GM18511 (cell line): ENCODE results near the gene PIK3CD.
"Not testable (repeated sequence)": the region's sequence is repeated elsewhere in the genome, so short reads cannot be mapped to it uniquely, and the experiment has no call there.

Source experiments
- ATAC-seq: cut with Tn5 transposase; IDR thresholded peaks from one replicate; pipeline ENCODE4 v1.9.1; 2021; ENCODE audit warnings: mild to moderate bottlenecking, moderate library complexity; ENCODE audit not compliant: unreplicated experiment

The PIK3CD gene

GRCh38 chr1:9653491-9654050 lies 2.0 kb downstream of the PIK3CD start:
- no peak for ATAC-seq

GRCh38 chr1:9654051-9654833 lies 2.7 kb downstream of the PIK3CD start:
- no peak for ATAC-seq

GRCh38 chr1:9654834-9655723 lies 3.5 kb downstream of the PIK3CD start:
- no peak for ATAC-seq

GRCh38 chr1:9655836-9656235 lies 4.3 kb downstream of the PIK3CD start:
- no peak for ATAC-seq

GRCh38 chr1:9657521-9658032 lies 6.0 kb downstream of the PIK3CD start:
- ATAC-seq = no peak

GRCh38 chr1:9658199-9658598 lies 6.7 kb downstream of the PIK3CD start:
- no peak for ATAC-seq

GRCh38 chr1:9659328-9659727 lies 7.8 kb downstream of the PIK3CD start:
- no peak for ATAC-seq

GRCh38 chr1:9663257-9663656 lies 11.7 kb downstream of the PIK3CD start:
- ATAC-seq = no peak

GRCh38 chr1:9665193-9665592 lies 13.7 kb downstream of the PIK3CD start:
- ATAC-seq = no peak

- no peak for ATAC-seq
These were observed 16.5 kb downstream of the PIK3CD start for GRCh38 chr1:9668080-9668479.

GRCh38 chr1:9670085-9670484 lies 18.6 kb downstream of the PIK3CD start:
- ATAC-seq = no peak

- no peak for ATAC-seq
These were observed 20.0 kb downstream of the PIK3CD start for GRCh38 chr1:9671377-9672140.

GRCh38 chr1:9672444-9672843 lies 20.9 kb downstream of the PIK3CD start:
- ATAC-seq = no peak

- no peak for ATAC-seq
These were observed 23.9 kb downstream of the PIK3CD start for GRCh38 chr1:9675393-9675792.

- not testable (repeated sequence) for ATAC-seq
These were observed 24.6 kb downstream of the PIK3CD start for GRCh38 chr1:9676128-9676527.

GRCh38 chr1:9676815-9677393 lies 25.4 kb downstream of the PIK3CD start:
- no peak for ATAC-seq

GRCh38 chr1:9680091-9680490 lies 28.6 kb downstream of the PIK3CD start:
- no peak for ATAC-seq

- ATAC-seq = no peak
These were observed 29.3 kb downstream of the PIK3CD start for GRCh38 chr1:9680828-9681227.

GRCh38 chr1:9684801-9685200 lies 33.3 kb downstream of the PIK3CD start:
- no peak for ATAC-seq

GRCh38 chr1:9687120-9687873 lies 35.8 kb downstream of the PIK3CD start:
- no peak for ATAC-seq
